Globus pallidus (tissue), 1 donor: ENCODE results near the gene DUSP5.
"Not testable (repeated sequence)": the region's sequence is repeated elsewhere in the genome, so short reads cannot be mapped to it uniquely, and the experiment has no call there.

ENCODE experiments used
- DNase-seq: peaks from one replicate; pipeline ENCODE4 v3.0.0-alpha.2; 2015; ENCODE audit warnings: low spot score

The DUSP5 gene, protein sequence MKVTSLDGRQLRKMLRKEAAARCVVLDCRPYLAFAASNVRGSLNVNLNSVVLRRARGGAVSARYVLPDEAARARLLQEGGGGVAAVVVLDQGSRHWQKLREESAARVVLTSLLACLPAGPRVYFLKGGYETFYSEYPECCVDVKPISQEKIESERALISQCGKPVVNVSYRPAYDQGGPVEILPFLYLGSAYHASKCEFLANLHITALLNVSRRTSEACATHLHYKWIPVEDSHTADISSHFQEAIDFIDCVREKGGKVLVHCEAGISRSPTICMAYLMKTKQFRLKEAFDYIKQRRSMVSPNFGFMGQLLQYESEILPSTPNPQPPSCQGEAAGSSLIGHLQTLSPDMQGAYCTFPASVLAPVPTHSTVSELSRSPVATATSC

GRCh38 chr10:110497438-110498086 lies at the start of gene DUSP5:
Gene DUSP5 (plus strand): TSS chr10:110497907. CDS start chr10:110498122, 215 bp downstream.
- DNase-seq: peak; percentile 85

DNA sequence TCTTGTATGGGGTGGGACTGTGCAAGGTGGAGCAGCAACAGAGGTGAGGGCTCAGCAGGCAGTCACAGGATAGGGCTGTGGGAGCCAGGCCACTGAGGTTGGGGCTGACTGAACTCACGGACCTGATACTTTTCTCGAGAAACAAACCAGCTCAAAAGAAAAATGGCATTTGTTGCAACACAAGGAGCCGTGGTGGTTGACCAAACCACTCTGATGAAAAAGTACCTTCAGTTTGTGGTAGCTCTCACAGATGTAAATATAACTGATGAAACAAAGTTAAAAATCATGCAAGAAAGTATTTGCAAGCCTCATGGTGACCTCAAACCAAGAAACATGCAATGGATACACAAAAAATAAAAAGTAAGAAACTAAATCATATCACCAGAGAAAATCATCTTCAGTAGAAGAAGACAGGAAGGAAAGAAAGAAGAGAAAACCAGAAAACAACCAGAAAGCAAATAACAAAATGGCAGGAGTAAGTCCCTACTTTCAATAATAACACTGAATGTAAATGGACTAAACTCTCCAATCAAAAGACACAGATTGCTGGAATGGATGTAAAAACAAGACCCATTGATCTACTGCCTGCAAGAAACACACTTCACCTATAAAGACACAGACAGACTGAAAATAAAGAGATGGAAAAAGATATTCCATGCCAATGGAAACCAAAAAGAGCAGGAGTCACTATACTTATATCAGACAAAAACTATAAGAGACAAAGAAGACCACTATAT lies 48.9 kb upstream of the DUSP5 start:
- no peak for DNase-seq

DNA sequence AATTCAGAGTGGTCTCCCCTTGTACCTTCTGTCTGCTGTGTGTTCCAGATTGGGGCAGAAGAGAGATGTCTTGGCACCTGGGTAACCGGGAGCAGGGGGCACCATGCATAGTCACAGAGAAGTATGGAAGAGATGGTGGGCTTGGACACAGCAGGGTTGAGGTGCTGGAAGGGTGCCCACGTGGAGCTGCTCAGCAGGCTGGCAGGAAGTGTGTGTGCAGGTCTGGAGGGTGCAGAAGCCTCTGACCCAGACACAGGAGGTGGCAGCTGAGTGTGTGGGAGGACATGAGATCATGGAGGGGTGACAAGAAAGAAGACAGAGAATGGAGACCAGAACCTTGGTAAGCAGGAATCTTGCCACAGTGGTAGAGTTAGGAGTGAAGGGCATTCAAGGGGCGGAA lies 42.3 kb upstream of the DUSP5 start:
- no peak for DNase-seq

- no peak for DNase-seq
These were observed 41.7 kb upstream of the DUSP5 start for GRCh38 chr10:110456046-110456445.

DNA sequence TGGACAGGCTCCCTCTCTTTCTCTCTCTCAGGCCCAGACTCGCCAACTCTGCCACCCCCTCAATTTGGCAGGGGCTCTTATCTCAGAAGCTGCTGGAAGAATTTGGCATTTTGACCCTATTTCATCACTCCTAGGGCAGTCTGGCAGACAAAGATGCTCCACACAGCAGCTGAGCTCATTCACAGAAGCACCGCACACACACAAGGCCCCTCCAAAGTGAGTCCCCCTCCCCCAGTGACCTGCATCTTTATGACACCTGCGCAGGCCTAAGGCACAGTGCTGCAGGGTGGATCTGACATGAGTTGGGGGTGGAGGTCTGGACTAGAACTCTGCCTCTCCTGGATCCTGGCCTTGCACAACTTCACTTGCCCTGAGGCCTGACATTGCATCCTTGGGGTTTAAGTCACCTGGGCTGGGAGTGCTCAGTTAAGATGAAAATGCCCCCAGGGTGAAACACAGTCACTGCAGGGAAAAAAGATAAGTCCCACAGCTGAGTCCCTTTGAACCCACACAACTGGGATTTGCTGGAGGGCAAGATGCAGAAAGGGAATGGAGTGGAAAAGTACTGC lies 41.1 kb upstream of the DUSP5 start:
- no peak for DNase-seq

GRCh38 chr10:110457851-110458250 lies 39.9 kb upstream of the DUSP5 start:
- DNase-seq: no peak

GRCh38 chr10:110458266-110458920 lies 39.3 kb upstream of the DUSP5 start:
- DNase-seq: no peak

DNA sequence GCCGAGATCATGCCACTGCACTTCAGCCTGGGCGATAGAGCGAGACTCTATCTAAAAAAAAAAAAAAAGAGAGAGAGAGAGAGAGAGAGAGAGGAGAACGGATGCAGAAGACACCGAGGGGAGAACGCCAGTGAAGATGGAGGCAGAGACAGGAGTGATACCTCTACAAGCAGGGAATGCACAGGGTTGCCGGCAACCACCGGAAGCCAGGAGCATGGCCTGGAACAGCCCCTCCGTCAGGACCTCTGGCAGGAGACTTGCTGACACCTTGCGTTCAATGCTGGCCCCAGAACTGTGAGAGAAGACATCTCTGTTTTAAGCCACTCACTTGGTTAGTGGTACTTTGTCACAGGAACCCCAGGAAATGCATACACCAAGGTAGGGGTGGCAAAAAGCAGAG lies 38.1 kb upstream of the DUSP5 start:
- DNase-seq: no peak

DNA sequence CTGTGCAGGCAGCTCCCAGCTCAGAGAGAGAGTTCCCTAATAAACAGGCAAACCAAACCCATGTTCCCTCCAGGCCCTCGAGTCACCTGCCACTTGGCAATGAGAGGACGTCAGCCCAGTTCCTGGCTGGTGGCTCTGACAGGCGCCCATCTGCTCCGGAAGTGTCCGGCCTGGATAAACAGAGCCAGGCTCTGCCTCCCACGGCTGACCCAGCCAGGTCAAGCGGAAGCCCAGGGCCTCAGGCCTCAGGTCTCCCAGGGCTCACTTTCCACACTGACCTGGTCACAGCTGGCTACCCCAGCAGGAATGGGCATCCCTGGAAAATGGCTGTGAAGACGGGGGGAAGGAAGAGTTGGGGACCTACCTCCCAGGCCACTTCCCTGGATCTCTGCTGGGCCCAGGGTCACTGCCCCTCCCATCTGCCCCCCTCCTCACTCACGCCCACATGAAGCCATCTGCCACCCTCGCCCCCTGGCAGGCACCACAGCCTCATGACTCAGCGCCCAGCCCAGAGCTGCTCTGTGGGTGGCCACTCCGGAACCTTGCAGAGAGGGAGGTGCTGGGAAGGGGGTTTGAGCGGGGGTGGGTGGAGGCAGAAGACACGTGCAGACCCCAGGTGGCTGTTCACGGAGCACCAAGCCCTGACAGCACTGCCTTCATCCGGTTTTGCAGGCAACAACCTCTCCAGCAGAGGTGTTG lies 37.4 kb upstream of the DUSP5 start:
- DNase-seq: no peak

DNA sequence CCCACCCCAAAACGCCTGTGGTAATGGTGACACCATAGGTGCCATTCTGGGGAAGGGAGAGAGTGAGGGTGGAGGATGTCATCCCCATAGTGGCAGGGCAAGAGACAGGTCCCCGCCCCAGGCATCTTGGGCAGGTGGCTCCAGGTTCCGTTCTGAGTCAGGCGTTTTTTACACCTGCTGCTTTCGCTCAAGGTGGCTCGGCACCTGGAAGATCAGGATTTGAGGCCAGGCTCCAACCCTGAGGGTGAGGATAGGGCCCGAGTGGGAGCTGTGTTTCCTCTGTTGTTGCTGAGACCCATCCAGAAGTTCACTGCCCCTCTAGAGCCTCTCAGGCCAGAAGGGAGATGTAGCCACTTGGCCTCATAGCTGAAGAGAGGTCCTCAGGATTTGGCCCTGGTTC lies 36.6 kb upstream of the DUSP5 start:
- no peak for DNase-seq

GRCh38 chr10:110461530-110461929 lies 36.2 kb upstream of the DUSP5 start:
- DNase-seq: no peak

DNA sequence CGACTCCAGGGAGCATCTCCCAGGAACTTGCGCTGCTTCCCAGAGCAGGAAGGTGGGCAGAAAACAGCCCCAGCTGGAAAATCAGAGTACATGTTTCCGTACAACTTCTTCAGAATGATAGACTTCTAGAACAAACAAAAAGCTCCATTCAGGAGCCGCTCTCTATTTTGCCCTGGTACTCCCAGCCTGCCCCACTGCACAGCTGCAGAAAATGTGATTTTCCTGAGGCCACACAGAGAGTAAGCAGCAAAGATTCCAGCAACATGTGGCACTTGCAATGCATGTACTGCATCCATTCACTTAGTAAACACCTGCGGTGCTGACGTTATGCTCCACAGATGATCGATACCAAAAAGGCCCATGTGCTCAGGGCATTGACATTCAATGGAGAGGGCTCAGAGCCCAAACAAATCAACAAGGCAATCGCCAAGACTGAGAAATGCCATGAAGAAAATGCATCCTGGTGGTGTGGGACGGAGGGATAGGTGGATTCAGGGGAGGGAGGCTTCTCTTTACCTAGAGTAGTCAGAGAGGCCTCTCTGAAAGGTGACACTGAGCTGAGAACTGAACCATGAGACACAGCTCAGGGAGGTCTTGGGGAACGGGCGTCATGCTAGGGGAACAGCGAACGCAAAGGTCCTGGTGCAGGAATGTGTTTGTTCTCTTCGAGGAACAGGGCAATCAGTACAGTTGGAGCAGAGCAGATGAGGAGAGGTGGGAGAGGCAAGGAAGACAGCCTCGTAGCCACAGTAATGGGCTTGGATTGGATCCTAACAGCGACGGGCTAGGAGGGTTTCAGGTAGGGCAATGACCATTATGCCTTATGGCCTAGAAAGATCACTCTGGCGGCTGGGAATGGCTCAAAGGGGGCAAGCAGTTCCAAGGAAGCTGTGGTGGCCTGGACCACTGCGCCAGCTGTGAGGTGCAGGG lies 35.3 kb upstream of the DUSP5 start:
- no peak for DNase-seq

DNA sequence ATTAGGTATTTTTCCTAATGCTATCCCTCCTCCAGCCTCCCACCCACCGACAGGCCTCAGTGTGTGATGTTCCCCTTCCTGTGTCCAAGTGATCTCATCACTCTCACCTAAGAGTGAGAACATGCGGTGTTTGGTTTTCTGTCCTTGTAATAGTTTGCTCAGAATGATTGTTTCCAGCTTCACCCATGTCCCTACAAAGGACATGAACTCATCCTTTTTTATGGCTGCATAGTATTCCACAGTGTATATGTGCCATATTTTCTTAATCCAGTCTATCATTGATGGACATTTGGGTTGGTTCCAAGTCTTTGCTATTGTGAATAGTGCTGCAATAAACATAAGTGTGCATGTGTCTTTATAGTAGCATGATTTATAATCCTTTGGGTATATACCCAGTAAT lies 29.4 kb upstream of the DUSP5 start:
- not testable (repeated sequence) for DNase-seq

DNA sequence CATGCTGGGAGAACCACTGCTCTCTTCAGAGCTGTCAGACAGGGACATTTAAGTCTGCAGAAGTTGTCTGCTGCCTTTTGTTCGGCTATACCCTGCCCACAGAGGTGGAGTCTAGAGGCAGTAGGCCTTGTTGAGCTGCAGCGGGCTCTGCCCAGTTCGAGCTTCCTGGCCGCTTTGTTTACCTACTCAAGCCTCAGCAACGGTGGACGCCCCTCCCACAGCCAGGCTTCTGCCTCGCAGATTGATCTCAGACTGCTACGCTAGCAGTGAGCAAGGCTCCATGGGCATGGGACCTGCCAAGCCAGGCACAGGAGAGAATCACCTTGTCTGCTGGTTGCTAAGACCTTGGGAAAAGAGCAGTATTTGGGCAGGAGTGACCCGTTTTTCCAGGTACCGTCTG lies 27.2 kb upstream of the DUSP5 start:
- DNase-seq: not testable (repeated sequence)

GRCh38 chr10:110471566-110472139 lies 26.1 kb upstream of the DUSP5 start:
- DNase-seq: no peak

DNA sequence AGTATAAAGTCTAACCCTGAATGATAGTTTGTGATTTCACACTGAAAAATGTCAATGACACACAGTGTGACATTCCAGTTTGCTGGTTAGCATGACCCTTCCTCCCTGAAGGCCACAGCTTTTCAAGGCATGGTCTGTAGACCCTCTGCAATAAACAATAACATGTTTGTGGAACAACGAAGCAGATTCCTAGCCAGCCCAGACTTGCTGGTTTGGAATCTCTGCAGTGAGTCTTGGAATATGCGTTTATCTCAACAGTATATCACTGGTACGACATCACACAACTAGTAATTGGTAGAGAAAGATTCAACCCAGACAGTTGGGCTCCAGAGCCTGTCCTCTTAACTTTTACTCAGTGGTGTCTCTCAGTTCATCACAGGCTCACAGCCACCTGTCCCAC lies 23.7 kb upstream of the DUSP5 start:
- DNase-seq: no peak

- no peak for DNase-seq
These were observed 22.9 kb upstream of the DUSP5 start for GRCh38 chr10:110474826-110475225.

DNA sequence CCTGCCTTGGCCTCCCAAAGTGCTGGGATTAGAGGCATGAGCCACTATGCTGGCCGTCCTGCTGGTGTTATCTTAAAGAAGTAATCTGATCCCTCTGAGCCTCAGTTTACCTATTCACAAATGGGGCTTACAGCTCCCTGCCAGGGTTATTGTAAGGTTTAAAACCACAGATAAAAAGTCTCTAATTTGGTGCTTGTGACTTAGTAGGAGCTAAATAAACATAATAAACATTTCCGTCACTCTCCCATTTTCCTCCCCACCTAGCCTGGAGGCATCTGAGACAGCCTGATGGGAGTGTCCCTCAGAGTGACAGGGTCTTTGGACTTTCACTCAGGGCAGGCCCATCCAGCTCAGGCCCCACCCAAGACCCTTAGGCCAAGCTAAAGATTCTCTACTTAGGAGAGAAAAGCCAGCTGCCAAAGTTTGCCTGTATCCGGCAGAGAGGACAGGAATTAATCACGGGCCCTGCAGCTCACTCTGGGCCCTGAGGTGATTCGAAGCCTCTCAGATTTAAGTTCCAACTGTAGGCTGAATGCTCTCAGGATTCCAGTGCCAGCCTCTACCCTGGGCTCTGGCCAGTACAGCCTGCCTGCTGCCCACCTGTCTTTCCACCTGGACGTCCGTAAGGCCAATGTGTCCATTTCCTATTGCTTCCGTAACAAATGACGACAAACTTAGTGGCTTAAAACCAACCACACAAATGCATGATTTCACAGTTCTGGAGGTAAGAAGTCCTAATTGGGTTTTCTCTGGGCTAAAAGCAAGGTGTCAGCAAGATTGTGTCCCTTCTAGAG lies 21.8 kb upstream of the DUSP5 start:
- no peak for DNase-seq

DNA sequence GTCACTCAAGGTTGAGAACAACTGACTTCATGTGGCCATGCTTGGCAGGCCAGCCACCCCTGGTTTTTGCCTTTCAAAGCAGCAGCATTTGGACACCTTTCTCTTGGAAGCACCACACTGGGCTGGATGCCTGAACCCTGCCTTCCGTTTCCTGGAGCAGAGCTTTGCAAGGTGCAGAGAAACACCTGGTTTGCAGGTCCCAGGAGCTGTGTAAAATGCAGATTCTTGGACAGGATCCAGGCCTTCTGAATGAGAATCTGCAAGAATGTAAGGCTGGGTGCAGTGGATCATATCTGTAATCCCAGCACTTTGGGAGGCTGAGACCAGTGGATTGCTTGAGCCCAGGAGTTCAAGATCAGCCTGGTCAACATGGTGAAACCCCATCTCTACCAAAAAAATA lies 18.0 kb upstream of the DUSP5 start:
- no peak for DNase-seq
